Measurements from ENCODE around the gene SEPTIN10. TPM values are rescaled to one million over a fixed set of nuclear protein-coding genes. Genes with fewer than 3 reads are reported as not detected.

SEPTIN10 gene
- total and polyA plus RNA-seq, 3 donors from 2014 or later = 118 to 151 (median 130) TPM

GRCh38 chr2:109575373-109575772 is 38.4 kb downstream of the SEPTIN10 start:
- WGBS, 2 donors = 48 to 60% methylated on average over 1 of the region's 1 CpG
- no peak overlapping the region for H3K27ac ChIP-seq

GRCh38 chr2:109563980-109564550 is 49.7 kb downstream of the SEPTIN10 start:
- Histone ChIP-seq H3K36me3 (ENCODE audit: low read depth, missing control alignments) (no peaks in the 10 kb centered on the region), H3K27me3 (no peaks in the 10 kb centered on the region), H3K4me1 (no peaks in the 10 kb centered on the region), H3K4me3 (no peak overlapping the region), H3K27ac (no peak overlapping the region), H3K9me3 (no peaks in the 10 kb centered on the region)
- TF ChIP-seq POLR2A (IDR thresholded peaks at IDR 0.05) (no peak), CTCF (IDR thresholded peaks at IDR 0.05) (no peak)
- DNase-seq = no peak
- 90 to 93% methylated on average over 4 of the region's 4 CpGs for WGBS, 2 donors
- intact Hi-C loops (cut with DNase I; ENCODE audit: low total_unique reads) = no loop called here

More at GRCh38 chr2:109575373-109575772, 38.4 kb downstream of the SEPTIN10 start:
- intact Hi-C loops (cut with DNase I; ENCODE audit: low total_unique reads) = no loop called here
- Histone ChIP-seq H3K27me3 (no peaks in the 10 kb centered on the region), H3K4me1 (no peaks in the 10 kb centered on the region), H3K9me3 (no peaks in the 10 kb centered on the region), H3K4me3 (no peak overlapping the region), H3K36me3 (ENCODE audit: low read depth, missing control alignments) (no peaks in the 10 kb centered on the region)
- TF ChIP-seq CTCF (IDR thresholded peaks at IDR 0.05) (no peak), POLR2A (IDR thresholded peaks at IDR 0.05) (no peak)
- DNase-seq = no peak

- no peak for DNase-seq
- Histone ChIP-seq H3K9me3 (no peaks in the 10 kb centered on the region), H3K4me1 (no peaks in the 10 kb centered on the region), H3K36me3 (ENCODE audit: low read depth, missing control alignments) (no peaks in the 10 kb centered on the region), H3K4me3 (no peak overlapping the region), H3K27ac (no peak overlapping the region), H3K27me3 (no peaks in the 10 kb centered on the region)
- 75 to 80% methylated on average over 2 of the region's 2 CpGs for WGBS, 2 donors
- intact Hi-C loops (cut with DNase I; ENCODE audit: low total_unique reads) = no loop called here
- no peak for TF ChIP-seq CTCF (IDR thresholded peaks at IDR 0.05)
- no peak for TF ChIP-seq POLR2A (IDR thresholded peaks at IDR 0.05)
Observed at GRCh38 chr2:109563288-109563687, 50.5 kb downstream of the SEPTIN10 start.

GRCh38 chr2:109562421-109562820 is 51.3 kb downstream of the SEPTIN10 start:
- Histone ChIP-seq H3K4me3 (no peak overlapping the region), H3K4me1 (no peaks in the 10 kb centered on the region), H3K27me3 (no peaks in the 10 kb centered on the region), H3K27ac (no peak overlapping the region), H3K9me3 (no peaks in the 10 kb centered on the region), H3K36me3 (ENCODE audit: low read depth, missing control alignments) (no peaks in the 10 kb centered on the region)
- TF ChIP-seq POLR2A (IDR thresholded peaks at IDR 0.05) (no peak), CTCF (IDR thresholded peaks at IDR 0.05) (no peak)
- DNase-seq = no peak
- intact Hi-C loops (cut with DNase I; ENCODE audit: low total_unique reads) = no loop called here
- 85 to 95% methylated on average over 2 of the region's 2 CpGs for WGBS, 2 donors

GRCh38 chr2:109560265-109560664 is 53.5 kb downstream of the SEPTIN10 start:
- no peaks in the 10 kb centered on the region for H3K36me3 ChIP-seq (ENCODE audit: low read depth, missing control alignments)
- no peaks in the 10 kb centered on the region for H3K27me3 ChIP-seq
- no peak overlapping the region for H3K4me3 ChIP-seq
- H3K4me1 ChIP-seq = no peaks in the 10 kb centered on the region
- no peak overlapping the region for H3K27ac ChIP-seq
- DNase-seq = no peak
- intact Hi-C loops (cut with DNase I; ENCODE audit: low total_unique reads) = no loop called here
- no peaks in the 10 kb centered on the region for H3K9me3 ChIP-seq
- TF ChIP-seq POLR2A (IDR thresholded peaks at IDR 0.05) = no peak
- TF ChIP-seq CTCF (IDR thresholded peaks at IDR 0.05) = no peak
- WGBS, 2 donors = 74 to 95% methylated on average over 1 of the region's 1 CpG
